BLaER1 treated with 17β-estradiol and CSF1 and Interleukin-3, amounts not matched to agents 10 nM and 100 nM (cell line): ENCODE results near the gene MAP3K2.

Source experiments
- H3K27ac ChIP-seq, 11 experiments: shearing (Covaris generic); formaldehyde crosslinking; 2 replicates each; pipeline ENCODE4 v1.8.1; 2022
- H3K27me3 ChIP-seq, 11 experiments: shearing (Covaris generic); formaldehyde crosslinking; 2 replicates each; pipeline ENCODE4 v1.8.1; 2022
- H3K36me3 ChIP-seq, 11 experiments: shearing (Covaris generic); formaldehyde crosslinking; 2 replicates each; pipeline ENCODE4 v1.8.1; 2022
- H3K4me1 ChIP-seq, 10 experiments: shearing (Covaris generic); formaldehyde crosslinking; 2 replicates each; pipeline ENCODE4 v1.8.1; 2022
- H3K4me2 ChIP-seq, 11 experiments: shearing (Covaris generic); formaldehyde crosslinking; 2 replicates each; pipeline ENCODE4 v1.8.1; 2022
- H3K4me3 ChIP-seq, 10 experiments: shearing (Covaris generic); formaldehyde crosslinking; 2 replicates each; pipeline ENCODE4 v1.8.1; 2022
- H3K9ac ChIP-seq, 11 experiments: shearing (Covaris generic); formaldehyde crosslinking; 2 replicates each; pipeline ENCODE4 v1.8.1; 2022
- H3K9me3 ChIP-seq, 11 experiments: shearing (Covaris generic); formaldehyde crosslinking; replicated peaks in 1 of 11; 2 replicates each; pipeline ENCODE4 v1.8.1; 2022
- H4K20me1 ChIP-seq, 11 experiments: shearing (Covaris generic); formaldehyde crosslinking; 2 replicates each; pipeline ENCODE4 v1.8.1; 2022
- Cebpa-rat ChIP-seq, 11 experiments: shearing (Covaris generic); IDR thresholded peaks; 2 replicates each; pipeline ENCODE4 v1.8.1; 2022

Gene MAP3K2

GRCh38 chr2:127373362-127374083, 14.3 kb downstream of the MAP3K2 start:
- Histone ChIP-seq H3K9ac (no peak overlapping the region), H3K4me2 (no peak overlapping the region), H3K4me1 (peaks cover 0 to 11% (median 0%) of the 10 kb centered on the region in 10 experiments; a peak in 3 of 20 replicates), H3K36me3 (peaks cover 42 to 92% (median 81%) of the 10 kb centered on the region in 11 experiments), H3K27me3 (no peaks in the 10 kb centered on the region), H3K4me3 (0 out of 20 replicates have a peak overlapping the region, but pooled peaks of 1 of the 10 experiments have one; percentile 11), H3K27ac (no peak overlapping the region), H4K20me1 (peaks cover 0 to 64% (median 6%) of the 10 kb centered on the region in 11 experiments; a peak in 11 of 22 replicates), H3K9me3 (peaks cover 77 to 99% (median 97%) of the 10 kb centered on the region in 11 experiments)
- TF ChIP-seq Cebpa-rat (IDR thresholded peaks at IDR 0.05) = no peak

GRCh38 chr2:127371037-127371436, 16.7 kb downstream of the MAP3K2 start:
- Histone ChIP-seq H3K27ac (no peak overlapping the region), H3K27me3 (no peaks in the 10 kb centered on the region), H3K36me3 (peaks cover 34 to 72% (median 65%) of the 10 kb centered on the region in 11 experiments), H3K4me1 (no peaks in the 10 kb centered on the region), H3K4me3 (peak overlapping the region in 2 of 10 experiments; percentile 2 to 12; a peak in 3 of 20 replicates), H3K9me3 (peaks cover 66 to 76% (median 74%) of the 10 kb centered on the region in 11 experiments), H3K4me2 (no peak overlapping the region), H4K20me1 (peaks cover 7 to 89% (median 29%) of the 10 kb centered on the region in 11 experiments; a peak in 18 of 22 replicates), H3K9ac (no peak overlapping the region)
- TF ChIP-seq Cebpa-rat (IDR thresholded peaks at IDR 0.05) = no peak

- Histone ChIP-seq H3K27me3 (no peaks in the 10 kb centered on the region), H3K9me3 (peaks cover 56 to 65% (median 64%) of the 10 kb centered on the region in 11 experiments), H3K27ac (no peak overlapping the region), H3K9ac (no peak overlapping the region), H3K4me2 (no peak overlapping the region), H3K4me3 (peak overlapping the region in 1 of 10 experiments; percentile 48; a peak in 3 of 20 replicates), H3K36me3 (peaks cover 34 to 62% (median 55%) of the 10 kb centered on the region in 11 experiments), H3K4me1 (peaks cover 0 to 9% (median 8%) of the 10 kb centered on the region in 10 experiments; a peak in 15 of 20 replicates), H4K20me1 (peaks cover 18 to 97% (median 39%) of the 10 kb centered on the region in 11 experiments; a peak in 21 of 22 replicates)
- TF ChIP-seq Cebpa-rat (IDR thresholded peaks at IDR 0.05) = no peak
Observed at GRCh38 chr2:127370010-127370409, 17.8 kb downstream of the MAP3K2 start.

- Histone ChIP-seq H3K4me2 (peak overlapping the region in 6 of 11 experiments; percentile 0 to 41 (median 20); a peak in 9 of 22 replicates), H4K20me1 (peaks cover 23 to 99% (median 67%) of the 10 kb centered on the region in 11 experiments), H3K9me3 (peaks cover 8 to 29% (median 16%) of the 10 kb centered on the region in 11 experiments), H3K36me3 (peaks cover 4 to 18% (median 10%) of the 10 kb centered on the region in 11 experiments; a peak in 21 of 22 replicates), H3K9ac (no peak overlapping the region), H3K27me3 (no peaks in the 10 kb centered on the region), H3K27ac (no peak overlapping the region; a peak in 2 of 22 replicates), H3K4me1 (peaks cover 0 to 21% (median 15%) of the 10 kb centered on the region in 10 experiments; a peak in 16 of 20 replicates), H3K4me3 (no peak overlapping the region)
- TF ChIP-seq Cebpa-rat (IDR thresholded peaks at IDR 0.05) = no peak
Observed at GRCh38 chr2:127365211-127365643, 22.5 kb downstream of the MAP3K2 start.

GRCh38 chr2:127362971-127363370, 24.8 kb downstream of the MAP3K2 start:
- no peak for TF ChIP-seq Cebpa-rat (IDR thresholded peaks at IDR 0.05)
- H3K4me3 ChIP-seq = no peak overlapping the region
- no peak overlapping the region for H3K27ac ChIP-seq
- H3K4me2 ChIP-seq = no peak overlapping the region
- peaks cover 0 to 21% (median 15%) of the 10 kb centered on the region in 10 experiments; a peak in 16 of 20 replicates for H3K4me1 ChIP-seq
- no peaks in the 10 kb centered on the region for H3K27me3 ChIP-seq
- no peak overlapping the region for H3K9ac ChIP-seq
- H3K9me3 ChIP-seq = peaks cover 7 to 33% (median 20%) of the 10 kb centered on the region in 11 experiments; a peak in 20 of 22 replicates
- H3K36me3 ChIP-seq = peaks cover 5 to 23% (median 17%) of the 10 kb centered on the region in 11 experiments; a peak in 13 of 22 replicates
- H4K20me1 ChIP-seq = peaks cover 23 to 99% (median 74%) of the 10 kb centered on the region in 11 experiments

- H3K36me3 ChIP-seq = peaks cover 5 to 28% (median 19%) of the 10 kb centered on the region in 11 experiments; a peak in 15 of 22 replicates
- H3K27ac ChIP-seq = no peak overlapping the region
- no peak overlapping the region for H3K9ac ChIP-seq
- H3K27me3 ChIP-seq = no peaks in the 10 kb centered on the region
- H3K4me1 ChIP-seq = peaks cover 0 to 21% (median 15%) of the 10 kb centered on the region in 10 experiments; a peak in 16 of 20 replicates
- peaks cover 15 to 40% (median 28%) of the 10 kb centered on the region in 11 experiments for H3K9me3 ChIP-seq
- H3K4me3 ChIP-seq = no peak overlapping the region
- peaks cover 20 to 97% (median 66%) of the 10 kb centered on the region in 11 experiments for H4K20me1 ChIP-seq
- no peak for TF ChIP-seq Cebpa-rat (IDR thresholded peaks at IDR 0.05)
- no peak overlapping the region for H3K4me2 ChIP-seq
Observed at GRCh38 chr2:127361929-127362885, 25.6 kb downstream of the MAP3K2 start.

- H4K20me1 ChIP-seq = peaks cover 8 to 84% (median 47%) of the 10 kb centered on the region in 11 experiments; a peak in 20 of 22 replicates
- no peak overlapping the region for H3K4me3 ChIP-seq
- H3K27ac ChIP-seq = no peak overlapping the region
- H3K9me3 ChIP-seq = peaks cover 24 to 59% (median 46%) of the 10 kb centered on the region in 11 experiments
- H3K4me2 ChIP-seq = no peak overlapping the region
- no peaks in the 10 kb centered on the region for H3K27me3 ChIP-seq
- no peak for TF ChIP-seq Cebpa-rat (IDR thresholded peaks at IDR 0.05)
- peaks cover 0 to 16% (median 9%) of the 10 kb centered on the region in 10 experiments; a peak in 16 of 20 replicates for H3K4me1 ChIP-seq
- no peak overlapping the region for H3K9ac ChIP-seq
- peaks cover 5 to 47% (median 28%) of the 10 kb centered on the region in 11 experiments; a peak in 19 of 22 replicates for H3K36me3 ChIP-seq
Observed at GRCh38 chr2:127360242-127360641, 27.5 kb downstream of the MAP3K2 start.

GRCh38 chr2:127359520-127359919, 28.3 kb downstream of the MAP3K2 start:
- no peak overlapping the region for H3K4me2 ChIP-seq
- no peak overlapping the region for H3K4me3 ChIP-seq
- H3K36me3 ChIP-seq = peaks cover 5 to 54% (median 33%) of the 10 kb centered on the region in 11 experiments; a peak in 19 of 22 replicates
- H3K27ac ChIP-seq = no peak overlapping the region
- H4K20me1 ChIP-seq = peaks cover under 1 to 82% (median 39%) of the 10 kb centered on the region in 11 experiments; a peak in 17 of 22 replicates
- no peak overlapping the region for H3K9ac ChIP-seq
- H3K27me3 ChIP-seq = no peaks in the 10 kb centered on the region
- peaks cover 24 to 67% (median 53%) of the 10 kb centered on the region in 11 experiments for H3K9me3 ChIP-seq
- no peak for TF ChIP-seq Cebpa-rat (IDR thresholded peaks at IDR 0.05)
- peaks cover 0 to 9% (median 2%) of the 10 kb centered on the region in 10 experiments; a peak in 13 of 20 replicates for H3K4me1 ChIP-seq
